GM18951 (cell line): ENCODE results near the gene FAF1.
A peak's percentile ranks its signal among the peaks of the same experiment; 100 is the strongest.
"Not testable (repeated sequence)": the region's sequence is repeated elsewhere in the genome, so short reads cannot be mapped to it uniquely, and the experiment has no call there.

Experiments used
- POLR2A ChIP-seq: IDR thresholded peaks from 4 replicates; pipeline ENCODE4 v1.6.1; 2011; ENCODE audit warnings: mild to moderate bottlenecking; ENCODE audit not compliant: insufficient read length, insufficient read depth; ENCODE audit errors: extremely low read depth
- in situ Hi-C: fragments of 300-500 bp; cut with MboI; formaldehyde crosslinking; loops from one replicate; pipeline ENCODE4 v1.12.0; 2022; ENCODE audit warnings: low sequenced_read_pairs, mixed read lengths, inconsistent platforms; ENCODE audit not compliant: unreplicated experiment

FAF1 gene

GRCh38 chr1:50959913-50960844 is at the start of gene FAF1:
Gene FAF1, minus strand, starts transcription at chr1:50960267. Its CDS starts 456 bp downstream, at chr1:50959811.
- in situ Hi-C loops: no loop called here
- TF ChIP-seq POLR2A: peak; percentile 98

- TF ChIP-seq POLR2A: no peak
- in situ Hi-C loops: no loop called here
Measured at GRCh38 chr1:51009381-51009780, 49.3 kb upstream of the FAF1 start.

- in situ Hi-C loops: not testable (repeated sequence)
Measured at GRCh38 chr1:51005549-51005948, 45.5 kb upstream of the FAF1 start.

- in situ Hi-C loops: no loop called here
- no peak for TF ChIP-seq POLR2A
Measured at GRCh38 chr1:51002516-51002915, 42.4 kb upstream of the FAF1 start.

GRCh38 chr1:51000651-51001050 is 40.6 kb upstream of the FAF1 start:
- in situ Hi-C loops: no loop called here
- TF ChIP-seq POLR2A: no peak

- in situ Hi-C loops: no loop called here
- TF ChIP-seq POLR2A: peak; percentile 16
Measured at GRCh38 chr1:51000160-51000559, 40.1 kb upstream of the FAF1 start.

- in situ Hi-C loops: not testable (repeated sequence)
Measured at GRCh38 chr1:50999375-50999774, 39.3 kb upstream of the FAF1 start.

GRCh38 chr1:50996083-50996482 is 36.0 kb upstream of the FAF1 start:
- no peak for TF ChIP-seq POLR2A
- in situ Hi-C loops: no loop called here

- no peak for TF ChIP-seq POLR2A
- in situ Hi-C loops: no loop called here
Measured at GRCh38 chr1:50995651-50996050, 35.6 kb upstream of the FAF1 start.

GRCh38 chr1:50994997-50995396 is 34.9 kb upstream of the FAF1 start:
- in situ Hi-C loops: no loop called here
- no peak for TF ChIP-seq POLR2A

- in situ Hi-C loops: no loop called here
- TF ChIP-seq POLR2A: no peak
Measured at GRCh38 chr1:50993645-50994044, 33.6 kb upstream of the FAF1 start.

GRCh38 chr1:50992532-50993318 is 32.7 kb upstream of the FAF1 start:
- TF ChIP-seq POLR2A: no peak
- in situ Hi-C loops: no loop called here

GRCh38 chr1:50989694-50990093 is 29.6 kb upstream of the FAF1 start:
- TF ChIP-seq POLR2A: no peak
- in situ Hi-C loops: no loop called here

- TF ChIP-seq POLR2A: no peak
- in situ Hi-C loops: no loop called here
Measured at GRCh38 chr1:50986653-50987052, 26.6 kb upstream of the FAF1 start.

- in situ Hi-C loops: no loop called here
- no peak for TF ChIP-seq POLR2A
Measured at GRCh38 chr1:50985094-50985493, 25.0 kb upstream of the FAF1 start.
